ENCODE data around the gene TRAF7.
A peak's percentile ranks its signal among the peaks of the same experiment; 100 is the strongest.

TRAF7 gene

GRCh38 chr16:2189252-2189893 lies 33.8 kb downstream of the TRAF7 start:
- Mint-ChIP-seq H3K27me3 (peaks cover 1% of the 10 kb centered on the region), H3K4me3 (no peak overlapping the region), H3K4me1 (no peaks in the 10 kb centered on the region), H3K9me3 (no peaks in the 10 kb centered on the region), H3K36me3 (ENCODE audit: insufficient read depth) (peaks cover 2% of the 10 kb centered on the region), H3K27ac (ENCODE audit: low read depth) (no peak overlapping the region)
- no peak for DNase-seq (ENCODE audit: low spot score in 2 of 2)
- ATAC-seq (replicated peaks; ENCODE audit: extremely low read depth, poor library complexity, severe bottlenecking), result no peak

DNA sequence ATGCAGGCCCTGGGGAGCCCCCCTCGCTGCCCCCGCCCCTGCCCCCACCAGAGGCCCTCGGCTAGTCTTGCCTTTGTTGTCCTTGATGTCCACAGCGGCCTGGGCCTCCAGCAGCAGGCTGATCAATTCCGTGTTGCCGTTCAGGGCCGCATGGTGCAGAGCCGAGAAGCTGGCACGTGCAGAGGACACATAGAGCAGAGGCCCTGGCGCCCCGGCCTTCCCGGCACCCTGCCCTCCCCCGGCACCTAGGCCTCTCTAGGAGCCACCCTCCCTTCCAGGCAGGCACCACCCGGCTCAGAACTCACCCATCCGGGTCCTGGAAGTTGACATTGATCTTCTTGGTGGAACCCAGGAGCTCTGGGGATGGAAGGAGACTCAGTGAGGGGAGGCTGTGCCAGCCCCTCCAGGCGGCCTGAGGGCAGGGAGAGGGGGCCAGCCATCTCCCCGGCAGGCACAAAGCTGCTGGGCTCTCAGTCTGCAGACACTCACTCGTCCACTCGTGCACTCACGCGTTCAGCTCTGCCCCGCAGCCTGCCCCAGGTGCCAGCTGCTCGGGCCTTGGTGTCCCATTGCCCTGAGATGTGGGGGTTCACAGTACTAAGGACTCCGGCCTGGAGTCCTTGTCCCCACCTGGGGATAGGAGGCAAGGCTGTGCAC lies 34.5 kb downstream of the TRAF7 start:
- no peak overlapping the region for H3K27ac Mint-ChIP-seq (ENCODE audit: low read depth)
- H3K36me3 Mint-ChIP-seq (ENCODE audit: insufficient read depth), result peaks cover 3% of the 10 kb centered on the region
- H3K4me1 Mint-ChIP-seq, result no peaks in the 10 kb centered on the region
- no peak overlapping the region for H3K4me3 Mint-ChIP-seq
- DNase-seq (ENCODE audit: low spot score in 2 of 2) (no peak), ATAC-seq (replicated peaks; ENCODE audit: extremely low read depth, poor library complexity, severe bottlenecking) (no peak)
- no peaks in the 10 kb centered on the region for H3K9me3 Mint-ChIP-seq
- peaks cover 9% of the 10 kb centered on the region for H3K27me3 Mint-ChIP-seq

GRCh38 chr16:2190659-2191445 lies 35.3 kb downstream of the TRAF7 start:
- H3K4me1 Mint-ChIP-seq, result no peaks in the 10 kb centered on the region
- peaks cover 12% of the 10 kb centered on the region for H3K27me3 Mint-ChIP-seq
- no peak overlapping the region for H3K27ac Mint-ChIP-seq (ENCODE audit: low read depth)
- DNase-seq (ENCODE audit: low spot score in 2 of 2) (no peak), ATAC-seq (replicated peaks; ENCODE audit: extremely low read depth, poor library complexity, severe bottlenecking) (no peak)
- no peak overlapping the region for H3K4me3 Mint-ChIP-seq
- H3K9me3 Mint-ChIP-seq, result no peaks in the 10 kb centered on the region
- peaks cover 3% of the 10 kb centered on the region for H3K36me3 Mint-ChIP-seq (ENCODE audit: insufficient read depth)

DNA sequence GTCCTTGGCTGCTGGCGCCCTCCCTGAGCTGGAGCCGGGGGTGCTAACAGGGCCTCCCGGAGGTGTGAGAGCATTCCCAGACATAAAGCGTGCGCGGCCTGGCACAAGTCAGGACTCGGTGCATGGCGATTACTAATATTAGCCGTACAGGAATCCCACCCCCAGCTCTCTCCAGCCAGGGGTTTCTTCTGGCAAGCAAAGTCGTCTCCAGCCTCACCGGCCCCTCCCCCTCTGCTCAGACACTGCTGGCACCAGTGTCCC lies 35.8 kb downstream of the TRAF7 start:
- H3K4me3 Mint-ChIP-seq, result no peak overlapping the region
- peaks cover 2% of the 10 kb centered on the region for H3K36me3 Mint-ChIP-seq (ENCODE audit: insufficient read depth)
- no peak for ATAC-seq (replicated peaks; ENCODE audit: extremely low read depth, poor library complexity, severe bottlenecking)
- no peak overlapping the region for H3K27ac Mint-ChIP-seq (ENCODE audit: low read depth)
- DNase-seq (ENCODE audit: low spot score in 2 of 2), result no peak
- H3K9me3 Mint-ChIP-seq, result no peaks in the 10 kb centered on the region
- no peaks in the 10 kb centered on the region for H3K4me1 Mint-ChIP-seq
- H3K27me3 Mint-ChIP-seq, result peaks cover 12% of the 10 kb centered on the region

- Mint-ChIP-seq H3K27ac (ENCODE audit: low read depth) (no peak overlapping the region), H3K4me3 (peak overlapping the region; percentile 44), H3K27me3 (peaks cover 35% of the 10 kb centered on the region), H3K4me1 (no peaks in the 10 kb centered on the region), H3K36me3 (ENCODE audit: insufficient read depth) (peaks cover 1% of the 10 kb centered on the region), H3K9me3 (no peaks in the 10 kb centered on the region)
- no peak for ATAC-seq (replicated peaks; ENCODE audit: extremely low read depth, poor library complexity, severe bottlenecking)
- no peak for DNase-seq (ENCODE audit: low spot score in 2 of 2)
Observed at GRCh38 chr16:2194166-2194834, 38.7 kb downstream of the TRAF7 start.

GRCh38 chr16:2194852-2195321 lies 39.3 kb downstream of the TRAF7 start:
- Mint-ChIP-seq H3K27ac (ENCODE audit: low read depth) (no peak overlapping the region), H3K4me3 (peak overlapping the region; percentile 44), H3K27me3 (peaks cover 35% of the 10 kb centered on the region), H3K9me3 (no peaks in the 10 kb centered on the region), H3K4me1 (no peaks in the 10 kb centered on the region), H3K36me3 (ENCODE audit: insufficient read depth) (peaks cover 1% of the 10 kb centered on the region)
- DNase-seq (ENCODE audit: low spot score in 2 of 2), result peak in 1 of 2 donors; percentile 29
- ATAC-seq (replicated peaks; ENCODE audit: extremely low read depth, poor library complexity, severe bottlenecking), result peak; percentile 70

GRCh38 chr16:2195322-2196161 lies 40.0 kb downstream of the TRAF7 start:
- no peak overlapping the region for H3K27ac Mint-ChIP-seq (ENCODE audit: low read depth)
- no peaks in the 10 kb centered on the region for H3K9me3 Mint-ChIP-seq
- peaks cover 35% of the 10 kb centered on the region for H3K27me3 Mint-ChIP-seq
- no peak for DNase-seq (ENCODE audit: low spot score in 2 of 2)
- no peaks in the 10 kb centered on the region for H3K4me1 Mint-ChIP-seq
- H3K36me3 Mint-ChIP-seq (ENCODE audit: insufficient read depth), result peaks cover 1% of the 10 kb centered on the region
- ATAC-seq (replicated peaks; ENCODE audit: extremely low read depth, poor library complexity, severe bottlenecking), result no peak
- H3K4me3 Mint-ChIP-seq, result peak overlapping the region; percentile 44

DNA sequence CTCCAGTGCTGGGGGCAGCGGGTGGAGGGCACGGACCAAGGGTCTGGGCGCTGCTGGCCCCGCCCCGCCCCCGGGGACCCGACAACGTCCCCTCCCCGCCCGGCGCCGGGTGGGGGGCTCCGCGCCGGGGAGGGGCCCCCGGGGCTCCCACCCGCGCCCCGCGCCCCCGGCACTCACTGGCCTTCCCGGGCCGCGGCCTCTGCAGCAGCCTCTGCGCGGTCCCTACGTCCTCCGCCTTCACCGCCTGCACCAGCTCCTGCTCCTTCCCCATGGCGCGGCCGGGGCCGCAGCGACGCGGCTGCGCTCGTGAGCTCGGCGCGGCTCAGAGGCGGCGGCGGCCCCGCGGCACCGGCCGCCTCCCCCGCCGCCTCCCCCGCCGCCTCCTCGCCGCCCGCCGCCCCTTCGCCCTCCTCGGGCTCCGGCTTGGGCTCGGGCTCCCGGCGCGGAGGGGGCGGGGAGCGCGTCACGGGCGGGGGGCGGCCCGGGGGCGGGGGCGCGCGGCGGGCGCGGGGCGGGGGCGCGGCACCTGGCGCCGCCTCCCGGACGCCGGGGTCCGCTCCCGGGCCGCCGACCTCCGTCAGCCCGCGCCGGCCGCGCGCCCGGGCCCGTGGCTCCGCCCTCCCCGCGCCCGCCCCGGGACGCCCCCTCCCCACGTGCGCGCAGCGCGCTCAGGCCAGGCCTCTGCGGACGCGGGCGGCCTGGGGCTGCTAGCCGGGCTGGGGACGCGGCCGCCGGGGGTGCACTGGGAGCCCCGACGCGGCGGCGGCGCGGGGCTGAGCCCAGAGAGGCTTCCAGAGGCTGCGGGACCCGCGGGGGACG lies 40.8 kb downstream of the TRAF7 start, which contains the start of gene CASKIN1:
CASKIN1 (minus strand) TSS at position 444 of the 819 bp plus-strand sequence; CDS start at position 271, 173 bp downstream.
- ATAC-seq (replicated peaks; ENCODE audit: extremely low read depth, poor library complexity, severe bottlenecking), result peak; percentile 27
- H3K27ac Mint-ChIP-seq (ENCODE audit: low read depth), result no peak within 1 kb of the TSS
- H3K27me3 Mint-ChIP-seq, result peaks cover 35% of the 10 kb centered on the region

DNA sequence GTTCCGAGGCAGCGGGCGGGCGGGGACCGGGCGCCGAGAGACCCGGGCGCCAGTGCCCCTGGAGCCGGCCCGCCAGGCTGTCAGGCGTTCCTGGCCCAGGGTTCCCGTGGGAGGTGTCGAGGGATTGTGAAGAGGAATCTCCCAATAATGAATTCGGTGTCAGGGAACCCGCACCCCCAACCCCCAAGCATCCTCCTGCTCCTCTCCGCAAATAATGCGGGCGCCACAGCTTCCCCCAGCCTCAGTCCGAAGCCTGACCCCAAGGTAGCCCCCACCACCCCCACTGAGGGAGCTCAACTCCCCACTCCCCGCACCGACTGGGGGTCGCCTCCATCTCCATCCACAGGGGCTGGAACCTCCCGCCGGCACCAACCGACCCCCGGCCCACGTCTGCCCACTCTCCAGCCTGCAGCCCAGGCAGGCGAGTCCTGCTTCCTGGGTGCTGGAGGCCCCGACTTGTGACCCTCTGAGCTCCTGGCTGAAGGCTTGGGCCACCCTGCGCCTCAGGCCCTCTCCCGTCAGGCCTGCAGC lies 41.5 kb downstream of the TRAF7 start:
- Mint-ChIP-seq H3K4me3 (peak overlapping the region; percentile 66), H3K27ac (ENCODE audit: low read depth) (no peak overlapping the region)

More for the DNA sequence above, 40.8 kb downstream of the TRAF7 start, which contains the start of gene CASKIN1:
- H3K4me1 Mint-ChIP-seq, result no peaks in the 10 kb centered on the region
- no peaks in the 10 kb centered on the region for H3K9me3 Mint-ChIP-seq
- H3K36me3 Mint-ChIP-seq (ENCODE audit: insufficient read depth), result peaks cover 1% of the 10 kb centered on the region
- H3K4me3 Mint-ChIP-seq, result peak within 1 kb of the TSS; percentile 66
- no peak for DNase-seq (ENCODE audit: low spot score in 2 of 2)

DNA sequence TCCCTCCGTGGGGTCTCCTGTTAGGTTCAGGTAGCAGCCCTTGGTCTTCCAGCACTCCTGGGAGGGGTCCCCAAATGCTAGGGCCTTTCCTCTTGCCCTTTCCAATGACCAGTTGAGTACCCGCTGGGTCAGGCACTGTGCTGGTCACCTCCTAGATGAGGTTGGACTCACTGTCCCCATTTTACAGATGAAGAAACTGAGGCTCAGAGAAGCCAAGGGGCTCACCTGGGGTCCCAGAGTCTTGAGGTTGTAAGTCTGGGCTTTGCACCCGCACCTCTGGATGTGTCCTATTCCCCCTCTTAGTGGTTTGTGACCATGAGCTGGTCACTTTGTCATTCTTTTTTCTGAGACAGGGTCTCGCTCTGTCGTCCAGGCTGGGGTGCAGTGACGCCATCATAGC lies 42.2 kb downstream of the TRAF7 start:
- H3K27ac Mint-ChIP-seq (ENCODE audit: low read depth), result no peak overlapping the region
- no peak for ATAC-seq (replicated peaks; ENCODE audit: extremely low read depth, poor library complexity, severe bottlenecking)
- peaks cover 35% of the 10 kb centered on the region for H3K27me3 Mint-ChIP-seq
- H3K4me3 Mint-ChIP-seq, result peak overlapping the region; percentile 66
- peaks cover 1% of the 10 kb centered on the region for H3K36me3 Mint-ChIP-seq (ENCODE audit: insufficient read depth)
- DNase-seq (ENCODE audit: low spot score in 2 of 2), result no peak
- no peaks in the 10 kb centered on the region for H3K9me3 Mint-ChIP-seq
- no peaks in the 10 kb centered on the region for H3K4me1 Mint-ChIP-seq

More for the DNA sequence above, 41.5 kb downstream of the TRAF7 start:
- H3K9me3 Mint-ChIP-seq, result no peaks in the 10 kb centered on the region
- H3K27me3 Mint-ChIP-seq, result peaks cover 35% of the 10 kb centered on the region
- DNase-seq (ENCODE audit: low spot score in 2 of 2) (no peak), ATAC-seq (replicated peaks; ENCODE audit: extremely low read depth, poor library complexity, severe bottlenecking) (no peak)
- peaks cover 1% of the 10 kb centered on the region for H3K36me3 Mint-ChIP-seq (ENCODE audit: insufficient read depth)
- H3K4me1 Mint-ChIP-seq, result no peaks in the 10 kb centered on the region

DNA sequence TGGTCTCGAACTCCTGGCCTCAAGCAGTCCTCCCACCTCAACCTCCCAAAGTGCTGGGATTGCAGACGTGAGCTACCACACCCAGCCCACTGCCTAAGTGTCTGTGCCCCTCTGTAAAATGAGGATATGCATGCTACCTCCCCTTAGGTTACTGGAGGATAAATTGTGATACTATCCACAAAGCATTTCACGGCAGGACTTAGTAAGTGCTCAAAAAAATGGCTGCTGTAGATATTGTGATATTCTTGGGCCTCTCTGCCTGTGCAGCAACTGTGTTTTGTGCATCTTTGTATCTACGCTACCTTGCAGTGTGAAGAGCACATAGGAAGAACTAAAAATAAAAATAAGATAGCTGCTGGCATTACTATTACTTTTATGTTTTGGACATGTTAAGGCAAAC lies 42.7 kb downstream of the TRAF7 start:
- no peak for DNase-seq (ENCODE audit: low spot score in 2 of 2)
- H3K9me3 Mint-ChIP-seq, result no peaks in the 10 kb centered on the region
- H3K36me3 Mint-ChIP-seq (ENCODE audit: insufficient read depth), result peaks cover 1% of the 10 kb centered on the region
- H3K4me1 Mint-ChIP-seq, result no peaks in the 10 kb centered on the region
- ATAC-seq (replicated peaks; ENCODE audit: extremely low read depth, poor library complexity, severe bottlenecking), result no peak
- H3K27ac Mint-ChIP-seq (ENCODE audit: low read depth), result no peak overlapping the region
- peaks cover 35% of the 10 kb centered on the region for H3K27me3 Mint-ChIP-seq
- peak overlapping the region; percentile 66 for H3K4me3 Mint-ChIP-seq
